ENCODE results near the gene ARF1. TPM values are rescaled to one million over a fixed set of nuclear protein-coding genes. Genes with fewer than 3 reads are reported as not detected.

Gene ARF1
- total RNA-seq, 1 experiment from 2014 or later, result 395 TPM

DNA sequence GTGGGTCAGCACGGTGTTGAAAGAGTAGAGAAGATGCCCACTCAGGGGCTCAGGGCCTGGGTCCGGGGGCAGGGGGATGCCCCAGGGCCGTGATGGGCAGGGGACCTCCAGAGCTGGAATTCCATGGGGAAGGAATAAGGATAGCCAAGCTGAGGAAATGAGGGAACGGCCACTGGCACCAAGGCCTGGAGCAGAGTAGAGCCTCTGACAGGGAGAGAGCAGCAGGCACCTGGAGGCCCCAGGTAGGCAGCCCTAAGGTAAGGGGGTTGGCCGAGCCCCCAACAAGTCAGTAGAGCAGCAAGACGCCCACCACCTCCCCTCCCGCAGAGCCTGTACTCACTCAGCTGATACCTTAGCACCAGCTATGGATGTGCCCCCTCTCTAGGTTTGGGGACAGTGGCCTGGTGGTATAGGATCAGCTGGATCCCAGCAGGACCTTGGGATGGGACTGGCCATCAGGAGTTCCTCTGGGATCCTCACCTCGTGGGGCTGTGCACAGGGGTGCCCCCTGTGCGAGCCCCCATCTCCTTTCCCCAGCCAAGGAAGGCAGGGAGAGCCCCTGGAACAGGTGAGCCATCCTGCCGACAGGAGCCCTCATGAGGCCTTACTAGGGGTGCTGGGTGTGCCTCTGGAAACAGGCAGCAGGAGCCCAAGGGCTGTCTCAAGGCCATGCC lies 21.0 kb upstream of the ARF1 start:
- no peak overlapping the region for H3K4me3 ChIP-seq (ENCODE audit: low read depth, low read length, poor library complexity, severe bottlenecking)
- DNase-seq (ENCODE audit: low spot score), result no peak
- BruUV-seq (replicated peaks), result no TSS peak
- no peak overlapping the region for H3K27ac ChIP-seq (ENCODE audit: low read depth, low read length, poor library complexity, severe bottlenecking)
- peaks cover 49% of the 10 kb centered on the region for H3K27me3 ChIP-seq (replicated peaks; ENCODE audit: insufficient read depth, low read depth, low read length, poor library complexity)
- H3K36me3 ChIP-seq (ENCODE audit: insufficient read depth, low read length, poor library complexity, severe bottlenecking), result no peaks in the 10 kb centered on the region
- ChIA-PET CTCF (no interaction called here), POLR2A (ENCODE audit: low non-redundant PET) (no interaction called here)
- peaks cover 8% of the 10 kb centered on the region for H3K4me1 ChIP-seq (ENCODE audit: insufficient read depth, low read length, poor library complexity, severe bottlenecking)
- TF ChIP-seq, protein P1, sequence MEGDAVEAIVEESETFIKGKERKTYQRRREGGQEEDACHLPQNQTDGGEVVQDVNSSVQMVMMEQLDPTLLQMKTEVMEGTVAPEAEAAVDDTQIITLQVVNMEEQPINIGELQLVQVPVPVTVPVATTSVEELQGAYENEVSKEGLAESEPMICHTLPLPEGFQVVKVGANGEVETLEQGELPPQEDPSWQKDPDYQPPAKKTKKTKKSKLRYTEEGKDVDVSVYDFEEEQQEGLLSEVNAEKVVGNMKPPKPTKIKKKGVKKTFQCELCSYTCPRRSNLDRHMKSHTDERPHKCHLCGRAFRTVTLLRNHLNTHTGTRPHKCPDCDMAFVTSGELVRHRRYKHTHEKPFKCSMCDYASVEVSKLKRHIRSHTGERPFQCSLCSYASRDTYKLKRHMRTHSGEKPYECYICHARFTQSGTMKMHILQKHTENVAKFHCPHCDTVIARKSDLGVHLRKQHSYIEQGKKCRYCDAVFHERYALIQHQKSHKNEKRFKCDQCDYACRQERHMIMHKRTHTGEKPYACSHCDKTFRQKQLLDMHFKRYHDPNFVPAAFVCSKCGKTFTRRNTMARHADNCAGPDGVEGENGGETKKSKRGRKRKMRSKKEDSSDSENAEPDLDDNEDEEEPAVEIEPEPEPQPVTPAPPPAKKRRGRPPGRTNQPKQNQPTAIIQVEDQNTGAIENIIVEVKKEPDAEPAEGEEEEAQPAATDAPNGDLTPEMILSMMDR (conservative IDR thresholded peaks at IDR 0.05; ENCODE audit: low read depth, low read length), result no peak
- no peaks in the 10 kb centered on the region for H3K9me3 ChIP-seq (ENCODE audit: low read depth, low read length, poor library complexity, severe bottlenecking)
- intact Hi-C loops (cut with micrococcal nuclease; ENCODE audit: unreplicated experiment), result no loop called here

DNA sequence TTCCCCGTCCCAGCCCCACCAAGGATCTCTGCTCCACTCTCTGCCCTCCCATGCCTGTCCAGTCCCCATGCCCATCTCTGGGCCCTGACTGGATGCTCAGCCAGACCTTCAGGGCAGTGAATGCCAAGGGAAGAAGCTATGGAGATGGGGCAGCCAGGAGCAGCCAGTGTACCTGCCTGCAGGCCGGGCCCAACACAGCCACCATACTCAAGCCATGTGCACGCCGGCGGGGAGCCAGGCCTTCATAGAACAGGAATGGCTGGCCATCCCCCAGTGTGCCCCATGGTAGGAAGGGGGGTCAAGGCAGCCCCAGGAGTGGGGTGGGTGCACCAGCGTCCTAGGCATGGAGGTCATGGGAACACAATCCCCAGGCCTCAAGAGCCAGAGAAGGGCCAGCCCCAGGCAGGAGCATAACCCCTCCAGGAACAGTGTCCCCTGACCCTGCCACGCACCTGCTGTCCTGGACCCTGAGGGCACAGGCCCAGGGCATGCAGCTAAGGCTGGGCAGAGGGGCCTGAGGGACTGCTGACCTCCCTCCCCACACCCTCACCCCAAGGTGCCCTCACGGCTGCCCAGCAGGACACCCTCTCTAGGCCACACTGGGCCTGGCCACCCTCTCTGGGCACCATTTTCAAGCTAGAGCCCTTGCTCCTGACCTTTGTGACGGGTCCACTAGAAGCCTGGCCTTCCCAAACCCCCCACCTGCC lies 20.3 kb upstream of the ARF1 start:
- ChIA-PET POLR2A (ENCODE audit: low non-redundant PET) (no interaction called here), CTCF (no interaction called here)
- H3K27ac ChIP-seq (ENCODE audit: low read depth, low read length, poor library complexity, severe bottlenecking), result no peak overlapping the region
- H3K4me1 ChIP-seq (ENCODE audit: insufficient read depth, low read length, poor library complexity, severe bottlenecking), result peaks cover 8% of the 10 kb centered on the region
- BruUV-seq (replicated peaks), result no TSS peak
- H3K9me3 ChIP-seq (ENCODE audit: low read depth, low read length, poor library complexity, severe bottlenecking), result no peaks in the 10 kb centered on the region
- DNase-seq (ENCODE audit: low spot score), result no peak
- no peak for TF ChIP-seq EZH2 (IDR thresholded peaks at IDR 0.05; ENCODE audit: borderline replicate concordance, low read depth, low read length, poor library complexity, severe bottlenecking)
- TF ChIP-seq, protein P1 (conservative IDR thresholded peaks at IDR 0.05; ENCODE audit: low read depth, low read length), result no peak
- no peaks in the 10 kb centered on the region for H3K36me3 ChIP-seq (ENCODE audit: insufficient read depth, low read length, poor library complexity, severe bottlenecking)
- H3K27me3 ChIP-seq (replicated peaks; ENCODE audit: insufficient read depth, low read depth, low read length, poor library complexity), result peaks cover 49% of the 10 kb centered on the region
- intact Hi-C loops (cut with micrococcal nuclease; ENCODE audit: unreplicated experiment), result no loop called here
- H3K4me3 ChIP-seq (ENCODE audit: low read depth, low read length, poor library complexity, severe bottlenecking), result no peak overlapping the region

DNA sequence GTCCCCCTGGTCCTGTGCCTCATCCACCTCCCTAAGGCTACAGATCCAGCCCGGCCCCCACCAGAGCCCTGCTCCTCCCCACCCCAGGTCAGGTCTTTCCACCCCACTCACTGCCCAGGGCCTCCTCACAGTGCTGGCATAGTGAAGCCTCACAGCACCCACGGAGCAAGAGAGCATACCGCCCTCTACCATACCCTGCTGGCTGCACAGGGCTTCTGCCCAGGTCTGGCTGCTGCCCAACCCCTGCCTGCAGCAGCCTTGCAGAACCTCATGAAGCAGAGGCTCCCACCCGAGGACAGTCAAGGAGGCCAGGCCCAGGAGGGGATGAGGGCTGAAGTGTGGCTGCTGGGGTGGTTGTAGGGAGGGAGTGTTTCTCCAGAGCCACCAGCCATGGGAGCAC lies 19.7 kb upstream of the ARF1 start:
- DNase-seq (ENCODE audit: low spot score), result no peak
- no peaks in the 10 kb centered on the region for H3K36me3 ChIP-seq (ENCODE audit: insufficient read depth, low read length, poor library complexity, severe bottlenecking)
- H3K4me3 ChIP-seq (ENCODE audit: low read depth, low read length, poor library complexity, severe bottlenecking), result no peak overlapping the region
- ChIA-PET CTCF (no interaction called here), POLR2A (ENCODE audit: low non-redundant PET) (no interaction called here)
- TF ChIP-seq, protein P1 (conservative IDR thresholded peaks at IDR 0.05; ENCODE audit: low read depth, low read length), result no peak
- no peak for TF ChIP-seq EZH2 (IDR thresholded peaks at IDR 0.05; ENCODE audit: borderline replicate concordance, low read depth, low read length, poor library complexity, severe bottlenecking)
- H3K27me3 ChIP-seq (replicated peaks; ENCODE audit: insufficient read depth, low read depth, low read length, poor library complexity), result peaks cover 49% of the 10 kb centered on the region
- H3K9me3 ChIP-seq (ENCODE audit: low read depth, low read length, poor library complexity, severe bottlenecking), result no peaks in the 10 kb centered on the region
- intact Hi-C loops (cut with micrococcal nuclease; ENCODE audit: unreplicated experiment), result no loop called here
- H3K4me1 ChIP-seq (ENCODE audit: insufficient read depth, low read length, poor library complexity, severe bottlenecking), result peaks cover 8% of the 10 kb centered on the region
- H3K27ac ChIP-seq (ENCODE audit: low read depth, low read length, poor library complexity, severe bottlenecking), result no peak overlapping the region
- BruUV-seq (replicated peaks), result no TSS peak
